HPDE6-E6E7 (cell line): ENCODE measurements around the gene P2RX3.

ENCODE experiments used
- DNase-seq: peaks from one replicate; pipeline ENCODE4 v3.0.0; 2011; ENCODE audit warnings: missing footprints; ENCODE audit errors: extremely low spot score

P2RX3 gene

GRCh38 chr11:57370251-57370650 is 32.1 kb downstream of the P2RX3 start:
- peak; percentile 60 for DNase-seq

DNA sequence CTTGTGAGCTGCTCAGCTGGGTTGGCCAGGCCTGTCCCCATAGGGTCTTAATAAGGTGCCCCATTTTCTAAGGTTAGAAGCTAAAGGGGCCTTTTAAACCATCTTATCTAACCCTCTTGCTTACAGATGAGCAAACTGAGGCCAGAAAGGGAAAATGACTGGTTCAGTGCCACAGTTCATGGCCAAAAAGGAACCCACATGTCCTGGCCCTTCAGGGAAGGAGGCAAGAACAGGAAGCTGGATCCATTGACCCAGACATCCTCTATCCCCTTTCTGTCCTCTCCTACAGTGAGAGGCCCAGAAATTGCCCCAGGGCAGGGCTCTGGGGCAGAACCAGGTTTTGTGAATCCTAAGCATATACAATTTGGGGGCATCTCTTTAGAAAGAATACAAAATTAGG is 32.8 kb downstream of the P2RX3 start:
- no peak for DNase-seq

- DNase-seq: no peak
Measured at GRCh38 chr11:57373146-57373545, 35.0 kb downstream of the P2RX3 start.

DNA sequence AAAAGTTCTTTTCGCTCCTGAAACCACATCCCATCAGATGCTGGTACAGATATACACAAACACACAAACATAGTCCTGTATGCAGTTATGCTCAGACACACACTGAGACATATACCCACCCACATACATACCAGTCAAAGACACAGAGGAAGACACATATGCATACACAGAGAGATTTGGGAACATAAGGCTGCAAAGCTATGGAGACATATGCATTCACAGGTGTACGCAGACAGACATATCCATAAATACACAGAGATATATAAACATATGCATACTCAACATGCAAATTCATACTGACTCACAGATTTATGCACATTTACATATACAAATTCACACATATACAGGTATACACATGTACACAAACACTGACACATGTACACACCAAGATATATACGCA is 36.8 kb downstream of the P2RX3 start:
- no peak for DNase-seq

- DNase-seq: no peak
Measured at GRCh38 chr11:57375490-57375889, 37.3 kb downstream of the P2RX3 start.

- DNase-seq: no peak
Measured at GRCh38 chr11:57376095-57377090, 38.2 kb downstream of the P2RX3 start.

DNA sequence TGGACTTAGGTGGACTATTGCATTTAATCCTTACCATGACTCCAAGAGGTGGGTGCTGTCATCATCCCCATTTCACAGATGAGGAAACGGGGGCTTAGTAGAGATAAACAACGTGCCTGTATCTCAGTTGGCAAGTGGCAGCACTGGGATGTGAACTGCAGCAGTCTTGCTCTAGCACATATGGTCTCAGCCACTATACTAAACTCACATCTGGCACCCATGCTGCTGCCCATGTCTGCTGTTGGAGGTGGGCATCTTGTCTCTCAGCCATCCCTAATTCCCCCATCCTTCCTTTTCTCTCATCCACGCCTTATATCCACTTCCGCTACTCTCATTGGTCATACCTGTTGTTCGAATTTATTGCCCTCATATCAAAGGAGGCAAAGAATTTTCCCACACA is 39.0 kb downstream of the P2RX3 start:
- DNase-seq: no peak

DNA sequence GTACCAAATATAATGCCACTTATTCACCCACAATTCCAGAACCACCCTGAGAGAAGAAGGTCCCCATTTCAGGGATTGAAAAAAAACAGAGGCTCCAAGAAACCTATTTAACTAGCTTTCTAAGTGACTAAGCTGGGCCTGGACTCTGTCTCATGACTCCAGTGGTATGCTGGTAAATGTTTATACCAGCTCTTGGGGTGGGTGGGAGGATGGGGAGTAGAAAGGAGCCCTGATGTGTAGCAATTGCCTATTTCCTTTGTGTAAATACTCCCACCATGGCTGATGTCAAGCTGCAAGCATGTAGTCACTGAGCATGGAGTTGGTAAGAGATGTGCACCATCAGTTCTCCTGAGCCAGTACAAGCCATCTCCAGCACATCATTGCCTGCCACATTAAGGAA is 40.0 kb downstream of the P2RX3 start:
- DNase-seq: no peak

DNA sequence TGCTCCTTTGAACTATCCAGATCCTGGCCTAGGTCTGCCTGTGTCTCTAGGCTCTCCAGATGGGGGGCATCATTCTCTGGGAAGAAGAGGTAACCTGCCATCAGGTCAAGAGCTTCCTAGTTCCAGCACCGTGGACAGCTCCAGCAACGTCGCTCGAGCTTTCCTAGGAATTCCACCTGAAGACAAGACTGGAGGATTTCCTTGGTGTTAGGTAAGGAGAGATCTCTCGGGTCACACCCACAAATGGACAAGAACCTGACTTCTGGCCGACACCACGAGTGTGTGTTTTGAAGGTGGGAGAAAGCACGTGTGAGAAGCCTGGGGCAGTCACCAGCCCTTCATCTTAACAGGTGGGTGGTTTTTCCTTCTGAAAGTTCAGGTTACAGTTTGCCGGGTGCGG is 41.6 kb downstream of the P2RX3 start:
- peak; percentile 21 for DNase-seq

GRCh38 chr11:57380975-57381374 is 42.8 kb downstream of the P2RX3 start, which contains the start of gene PRG3:
Gene PRG3, minus strand, starts transcription at chr11:57381150. Its CDS starts 442 bp downstream, at chr11:57380708.
- no peak for DNase-seq

DNA sequence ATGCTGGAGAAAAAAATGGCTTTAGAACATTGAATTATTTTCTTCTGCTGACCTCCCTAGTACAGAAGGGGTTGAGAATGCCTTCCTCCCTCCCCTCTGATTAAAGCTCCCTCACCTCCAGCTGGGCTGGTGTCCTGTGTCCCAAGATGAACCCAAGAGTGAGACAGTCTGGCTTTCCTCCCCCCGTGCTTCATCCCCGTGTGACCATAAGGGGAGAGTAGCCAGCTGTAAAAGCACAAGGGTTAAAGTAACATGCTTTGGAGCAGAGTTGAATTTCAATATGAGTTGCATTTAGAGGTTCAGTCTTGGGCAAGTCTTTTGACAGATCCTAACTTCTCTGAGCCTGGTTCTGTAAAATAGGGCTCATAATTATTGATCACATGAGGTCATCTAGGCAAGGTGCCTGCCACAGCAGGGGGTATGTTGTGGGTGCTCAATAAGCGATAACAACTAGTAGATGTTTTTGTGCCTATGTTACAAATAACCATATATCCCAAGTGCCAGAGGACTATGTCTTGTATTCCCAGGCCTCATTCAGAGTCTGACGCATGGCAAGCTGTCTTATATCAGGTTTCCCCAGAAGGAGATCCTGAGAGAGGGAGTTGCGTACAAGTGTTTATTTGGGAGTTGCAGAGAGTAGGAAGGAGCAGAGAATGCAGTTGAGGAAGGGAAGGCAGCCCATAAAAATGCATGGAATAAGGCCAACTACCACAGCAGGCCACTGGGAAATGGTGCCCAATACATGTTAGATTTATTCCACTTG is 48.2 kb downstream of the P2RX3 start:
- no peak for DNase-seq

GRCh38 chr11:57387289-57388030 is 49.3 kb downstream of the P2RX3 start:
- no peak for DNase-seq

- no peak for DNase-seq
Measured at GRCh38 chr11:57390535-57390934, 52.4 kb downstream of the P2RX3 start, which contains the start of gene PRG2. Gene PRG2, minus strand, starts transcription at chr11:57390650. Its CDS starts 706 bp downstream, at chr11:57389944.

GRCh38 chr11:57391111-57391510 is 53.0 kb downstream of the P2RX3 start:
- DNase-seq: no peak

- DNase-seq: no peak
Measured at GRCh38 chr11:57391539-57391938, 53.4 kb downstream of the P2RX3 start.

DNA sequence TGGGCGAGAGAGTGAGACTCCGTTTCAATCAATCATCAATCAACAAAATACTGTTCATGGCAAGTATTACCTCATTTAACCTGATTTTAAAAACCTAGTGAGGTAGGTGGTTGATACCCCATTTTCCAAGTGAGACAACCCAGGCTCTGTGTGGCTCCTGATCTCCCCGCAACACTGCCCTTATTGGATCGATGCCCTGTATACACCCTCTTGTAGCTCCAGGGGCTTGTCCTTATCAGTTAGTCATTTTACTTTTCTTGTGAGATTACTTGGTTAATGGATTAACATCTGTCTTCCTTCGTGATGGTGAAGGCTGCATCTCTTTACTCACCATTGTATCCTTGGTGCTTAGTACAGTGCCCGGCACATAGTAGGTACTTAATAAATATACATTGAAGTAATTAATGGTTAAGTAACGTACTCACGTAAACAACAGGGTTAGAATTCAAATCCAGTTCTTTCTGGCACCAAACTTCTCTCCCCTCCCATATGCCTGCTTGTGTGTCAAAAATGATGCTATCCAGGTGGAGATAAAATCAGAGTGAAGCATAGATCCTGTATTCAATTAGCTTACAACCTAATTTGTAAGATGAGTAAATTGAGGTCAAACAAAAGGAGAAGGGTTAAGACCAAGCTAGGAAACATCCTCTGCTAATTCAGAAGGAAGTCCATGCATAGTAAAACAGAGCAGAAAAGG is 54.1 kb downstream of the P2RX3 start:
- no peak for DNase-seq

- DNase-seq: no peak
Measured at GRCh38 chr11:57392763-57393105, 54.6 kb downstream of the P2RX3 start.

DNA sequence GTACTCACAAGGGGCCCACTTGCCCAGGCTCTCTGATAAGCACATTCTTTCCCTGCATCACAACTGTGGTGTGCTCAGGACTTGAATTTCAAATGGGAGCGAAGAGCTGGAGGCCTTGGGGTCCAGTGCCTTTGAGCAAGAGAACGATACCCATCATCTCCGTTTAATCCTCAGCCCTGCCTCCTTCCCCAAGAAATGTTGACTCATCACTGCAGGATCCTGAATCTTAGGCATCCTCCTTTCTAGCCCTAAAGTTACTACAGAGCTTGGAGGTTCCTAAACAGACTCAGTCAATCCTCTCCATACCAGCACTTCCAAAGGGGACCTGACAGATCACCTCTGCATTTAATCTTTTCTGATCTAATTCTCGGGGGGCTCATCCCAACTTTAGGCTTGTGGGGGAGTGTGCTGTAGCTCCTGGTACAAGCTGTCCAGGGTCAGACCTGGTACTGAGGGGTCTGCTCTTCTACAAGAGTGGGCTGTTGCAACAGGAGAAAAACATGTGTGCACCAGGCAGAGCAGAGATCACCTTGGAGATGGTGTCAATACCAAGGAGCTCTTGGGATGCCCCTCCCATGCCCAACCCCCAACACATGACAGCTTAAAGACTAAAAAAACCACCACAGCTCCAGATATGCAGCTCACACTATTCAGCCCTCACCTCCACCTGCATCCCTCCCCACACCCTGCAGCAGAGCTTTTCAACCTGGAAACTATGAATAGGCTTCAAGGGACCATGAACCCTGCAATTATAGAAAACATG is 56.2 kb downstream of the P2RX3 start:
- no peak for DNase-seq

GRCh38 chr11:57395905-57396623 is 57.9 kb downstream of the P2RX3 start:
- DNase-seq: no peak

GRCh38 chr11:57396744-57397143 is 58.6 kb downstream of the P2RX3 start:
- DNase-seq: no peak
